ENCODE measurements around the gene PARVG.
"Not testable (repeated sequence)": the region's sequence is repeated elsewhere in the genome, so short reads cannot be mapped to it uniquely, and the experiment has no call there.

Gene PARVG

GRCh38 chr22:44214764-44215163 is 34.0 kb downstream of the PARVG start:
- DNase-seq = no peak

GRCh38 chr22:44215287-44215686 is 34.6 kb downstream of the PARVG start:
- no peak for DNase-seq

GRCh38 chr22:44217346-44217745 is 36.6 kb downstream of the PARVG start:
- DNase-seq = no peak

- no peak for DNase-seq
These were observed 37.3 kb downstream of the PARVG start for GRCh38 chr22:44218071-44218470.

- no peak for DNase-seq
These were observed 38.6 kb downstream of the PARVG start for GRCh38 chr22:44219101-44219870.

GRCh38 chr22:44220727-44221680 is 40.3 kb downstream of the PARVG start:
- no peak for DNase-seq

- DNase-seq = no peak
These were observed 41.2 kb downstream of the PARVG start for GRCh38 chr22:44221710-44222475.

GRCh38 chr22:44224166-44224565 is 43.4 kb downstream of the PARVG start:
- DNase-seq = no peak

- DNase-seq = no peak
These were observed 44.5 kb downstream of the PARVG start for GRCh38 chr22:44225091-44225689.

- no peak for DNase-seq
These were observed 45.1 kb downstream of the PARVG start for GRCh38 chr22:44225812-44226211.

GRCh38 chr22:44229331-44229730 is 48.6 kb downstream of the PARVG start:
- no peak for DNase-seq

GRCh38 chr22:44229809-44230208 is 49.1 kb downstream of the PARVG start:
- no peak for DNase-seq

- no peak for DNase-seq
These were observed 50.5 kb downstream of the PARVG start for GRCh38 chr22:44231233-44231632.

- DNase-seq = not testable (repeated sequence)
These were observed 53.6 kb downstream of the PARVG start for GRCh38 chr22:44234372-44234771.

GRCh38 chr22:44237290-44237689 is 56.6 kb downstream of the PARVG start:
- DNase-seq = no peak

GRCh38 chr22:44241121-44241520 is 60.4 kb downstream of the PARVG start:
- not testable (repeated sequence) for DNase-seq

- DNase-seq = no peak
These were observed 62.4 kb downstream of the PARVG start for GRCh38 chr22:44242946-44243724.

- DNase-seq = no peak
These were observed 63.0 kb downstream of the PARVG start for GRCh38 chr22:44243761-44244160.

- DNase-seq = no peak
These were observed 63.6 kb downstream of the PARVG start for GRCh38 chr22:44244265-44244822.

- DNase-seq = no peak
These were observed 64.7 kb downstream of the PARVG start for GRCh38 chr22:44245438-44245837.

- DNase-seq = no peak
These were observed 65.1 kb downstream of the PARVG start for GRCh38 chr22:44245867-44246266.

All from stimulated activated CD4-positive, alpha-beta T cell treated with anti-CD3 and anti-CD28 coated beads, Interleukin-4, amount 100 ng/mL, for 1 hour (primary cell).